Measurements from ENCODE around the gene DNM2. TPM values are rescaled to one million over a fixed set of nuclear protein-coding genes. Genes with fewer than 3 reads are reported as not detected.

DNM2 gene
- total RNA-seq, 1 experiment from 2014 or later: 125 TPM

GRCh38 chr19:10726268-10726667, 8.4 kb downstream of the DNM2 start:
- DNase-seq (ENCODE audit: low read depth, low spot score): no peak
- H3K9me3 ChIP-seq (ENCODE audit: control insufficient read depth, insufficient read depth, low read depth, low read length): no peaks in the 10 kb centered on the region
- BruUV-seq (replicated peaks): no TSS peak
- H3K4me1 ChIP-seq (ENCODE audit: control insufficient read depth, insufficient read depth, low read length): no peaks in the 10 kb centered on the region
- TF ChIP-seq SIN3A (IDR thresholded peaks at IDR 0.05; ENCODE audit: borderline replicate concordance, insufficient read depth, low read depth, low read length): no peak
- TF ChIP-seq, protein P1, sequence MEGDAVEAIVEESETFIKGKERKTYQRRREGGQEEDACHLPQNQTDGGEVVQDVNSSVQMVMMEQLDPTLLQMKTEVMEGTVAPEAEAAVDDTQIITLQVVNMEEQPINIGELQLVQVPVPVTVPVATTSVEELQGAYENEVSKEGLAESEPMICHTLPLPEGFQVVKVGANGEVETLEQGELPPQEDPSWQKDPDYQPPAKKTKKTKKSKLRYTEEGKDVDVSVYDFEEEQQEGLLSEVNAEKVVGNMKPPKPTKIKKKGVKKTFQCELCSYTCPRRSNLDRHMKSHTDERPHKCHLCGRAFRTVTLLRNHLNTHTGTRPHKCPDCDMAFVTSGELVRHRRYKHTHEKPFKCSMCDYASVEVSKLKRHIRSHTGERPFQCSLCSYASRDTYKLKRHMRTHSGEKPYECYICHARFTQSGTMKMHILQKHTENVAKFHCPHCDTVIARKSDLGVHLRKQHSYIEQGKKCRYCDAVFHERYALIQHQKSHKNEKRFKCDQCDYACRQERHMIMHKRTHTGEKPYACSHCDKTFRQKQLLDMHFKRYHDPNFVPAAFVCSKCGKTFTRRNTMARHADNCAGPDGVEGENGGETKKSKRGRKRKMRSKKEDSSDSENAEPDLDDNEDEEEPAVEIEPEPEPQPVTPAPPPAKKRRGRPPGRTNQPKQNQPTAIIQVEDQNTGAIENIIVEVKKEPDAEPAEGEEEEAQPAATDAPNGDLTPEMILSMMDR (IDR thresholded peaks at IDR 0.05): no peak
- TF ChIP-seq, protein P2, sequence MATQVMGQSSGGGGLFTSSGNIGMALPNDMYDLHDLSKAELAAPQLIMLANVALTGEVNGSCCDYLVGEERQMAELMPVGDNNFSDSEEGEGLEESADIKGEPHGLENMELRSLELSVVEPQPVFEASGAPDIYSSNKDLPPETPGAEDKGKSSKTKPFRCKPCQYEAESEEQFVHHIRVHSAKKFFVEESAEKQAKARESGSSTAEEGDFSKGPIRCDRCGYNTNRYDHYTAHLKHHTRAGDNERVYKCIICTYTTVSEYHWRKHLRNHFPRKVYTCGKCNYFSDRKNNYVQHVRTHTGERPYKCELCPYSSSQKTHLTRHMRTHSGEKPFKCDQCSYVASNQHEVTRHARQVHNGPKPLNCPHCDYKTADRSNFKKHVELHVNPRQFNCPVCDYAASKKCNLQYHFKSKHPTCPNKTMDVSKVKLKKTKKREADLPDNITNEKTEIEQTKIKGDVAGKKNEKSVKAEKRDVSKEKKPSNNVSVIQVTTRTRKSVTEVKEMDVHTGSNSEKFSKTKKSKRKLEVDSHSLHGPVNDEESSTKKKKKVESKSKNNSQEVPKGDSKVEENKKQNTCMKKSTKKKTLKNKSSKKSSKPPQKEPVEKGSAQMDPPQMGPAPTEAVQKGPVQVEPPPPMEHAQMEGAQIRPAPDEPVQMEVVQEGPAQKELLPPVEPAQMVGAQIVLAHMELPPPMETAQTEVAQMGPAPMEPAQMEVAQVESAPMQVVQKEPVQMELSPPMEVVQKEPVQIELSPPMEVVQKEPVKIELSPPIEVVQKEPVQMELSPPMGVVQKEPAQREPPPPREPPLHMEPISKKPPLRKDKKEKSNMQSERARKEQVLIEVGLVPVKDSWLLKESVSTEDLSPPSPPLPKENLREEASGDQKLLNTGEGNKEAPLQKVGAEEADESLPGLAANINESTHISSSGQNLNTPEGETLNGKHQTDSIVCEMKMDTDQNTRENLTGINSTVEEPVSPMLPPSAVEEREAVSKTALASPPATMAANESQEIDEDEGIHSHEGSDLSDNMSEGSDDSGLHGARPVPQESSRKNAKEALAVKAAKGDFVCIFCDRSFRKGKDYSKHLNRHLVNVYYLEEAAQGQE (IDR thresholded peaks at IDR 0.05; ENCODE audit: insufficient read depth in 1 of 2, low read depth in 2 of 2, low read length in 1 of 2): no peak
- no peak for TF ChIP-seq TCF7L2 (IDR thresholded peaks at IDR 0.05; ENCODE audit: low read depth, low read length)
- TF ChIP-seq POLR2AphosphoS5 (IDR thresholded peaks at IDR 0.05; ENCODE audit: low read depth, low read length): no peak
- no peak for ATAC-seq
- ChIA-PET POLR2A (no interaction called here), CTCF (no interaction called here)
- no peaks in the 10 kb centered on the region for H3K36me3 ChIP-seq (ENCODE audit: control insufficient read depth, insufficient read depth, low read length)
- intact Hi-C loops (cut with micrococcal nuclease; ENCODE audit: unreplicated experiment): no loop called here
- H3K4me3 ChIP-seq (ENCODE audit: low read depth in 2 of 2, low read length in 2 of 2): no peak overlapping the region
- no peaks in the 10 kb centered on the region for H3K27me3 ChIP-seq (ENCODE audit: control insufficient read depth, insufficient read depth, low read length)
- in situ Hi-C loops (cut with HindIII; ENCODE audit: low pct_unique_long_range_greater_than_20kb, low sequenced_read_pairs): no loop called here
- no peak overlapping the region for H3K27ac ChIP-seq (ENCODE audit: low read length)

DNA sequence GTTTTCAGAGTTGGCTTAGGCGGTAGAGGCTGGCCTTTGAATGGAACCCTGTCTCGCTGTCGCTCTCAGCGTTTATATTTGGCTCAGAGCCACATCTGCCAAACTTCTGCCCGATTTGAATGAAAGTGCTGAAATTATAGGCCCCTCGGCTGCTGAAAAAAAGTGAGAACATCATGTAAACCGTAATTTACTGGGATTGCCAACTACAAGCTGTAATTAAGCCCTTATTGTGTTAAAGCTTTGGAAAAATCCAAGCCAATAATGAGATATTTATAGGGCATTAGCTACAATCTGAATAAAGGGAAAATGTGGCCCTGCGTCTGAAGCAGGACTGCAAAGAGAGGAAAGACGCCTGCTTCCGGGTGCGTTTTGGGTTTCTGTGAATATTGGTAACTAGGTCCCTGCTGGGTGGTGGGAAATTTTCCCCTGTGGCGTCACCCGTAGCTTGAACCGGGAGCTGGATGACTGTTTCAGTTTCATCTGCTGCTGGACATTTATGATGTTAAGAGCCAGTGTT, 9.9 kb downstream of the DNM2 start:
- H3K4me1 ChIP-seq (ENCODE audit: control insufficient read depth, insufficient read depth, low read length): no peaks in the 10 kb centered on the region
- no peak overlapping the region for H3K4me3 ChIP-seq (ENCODE audit: low read depth in 2 of 2, low read length in 2 of 2)
- no peak overlapping the region for H3K27ac ChIP-seq (ENCODE audit: low read length)
- intact Hi-C loops (cut with micrococcal nuclease; ENCODE audit: unreplicated experiment): no loop called here
- no peak for ATAC-seq
- TF ChIP-seq, protein P1 (IDR thresholded peaks at IDR 0.05): no peak
- TF ChIP-seq TCF7L2 (IDR thresholded peaks at IDR 0.05; ENCODE audit: low read depth, low read length): no peak
- TF ChIP-seq POLR2AphosphoS5 (IDR thresholded peaks at IDR 0.05; ENCODE audit: low read depth, low read length): no peak
- TF ChIP-seq, protein P2 (IDR thresholded peaks at IDR 0.05; ENCODE audit: insufficient read depth in 1 of 2, low read depth in 2 of 2, low read length in 1 of 2): no peak
- TF ChIP-seq SIN3A (IDR thresholded peaks at IDR 0.05; ENCODE audit: borderline replicate concordance, insufficient read depth, low read depth, low read length): no peak
- no peaks in the 10 kb centered on the region for H3K36me3 ChIP-seq (ENCODE audit: control insufficient read depth, insufficient read depth, low read length)
- no peak for DNase-seq (ENCODE audit: low read depth, low spot score)
- in situ Hi-C loops (cut with HindIII; ENCODE audit: low pct_unique_long_range_greater_than_20kb, low sequenced_read_pairs): no loop called here
- CTCF ChIA-PET: interaction anchor here (0.6 kb wide), 1 partner anchor 28 kb away, joined by 4 read pairs; no protein-coding TSS in a partner anchor
- H3K9me3 ChIP-seq (ENCODE audit: control insufficient read depth, insufficient read depth, low read depth, low read length): no peaks in the 10 kb centered on the region
- H3K27me3 ChIP-seq (ENCODE audit: control insufficient read depth, insufficient read depth, low read length): no peaks in the 10 kb centered on the region
- BruUV-seq (replicated peaks): TSS peak; percentile 41
- POLR2A ChIA-PET: no interaction called here
